ENCODE measurements around the gene MPRIP. TPM values are rescaled to one million over a fixed set of nuclear protein-coding genes. Genes with fewer than 3 reads are reported as not detected.

Gene MPRIP
- total RNA-seq, 2 experiments from 2014 or later = 210 to 239 TPM

DNA sequence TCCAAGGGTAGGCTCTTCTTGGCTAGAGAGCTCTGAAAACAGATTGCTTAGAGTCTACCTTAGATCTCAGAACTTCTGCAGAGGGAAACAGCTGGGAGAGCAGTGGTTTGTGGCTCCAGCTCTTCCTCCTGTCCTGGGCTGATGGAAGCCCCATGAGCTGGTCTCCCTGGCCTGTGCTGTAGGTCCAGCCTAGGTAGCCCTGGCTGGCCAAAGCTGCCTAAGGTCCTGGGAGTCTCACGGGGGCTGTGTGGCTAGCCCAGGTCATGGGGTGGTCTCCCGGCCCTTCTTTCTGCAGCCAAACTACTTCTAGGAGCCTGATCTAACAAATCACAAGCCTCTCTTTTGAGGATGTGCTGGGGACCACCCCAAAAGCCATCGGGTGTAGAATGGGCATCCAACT lies 75.7 kb downstream of the MPRIP start:
- DNase-seq (no peak), ATAC-seq (ENCODE audit: low read depth) (no peak)
- no peaks in the 10 kb centered on the region for H3K27me3 Mint-ChIP-seq
- peaks cover 3% of the 10 kb centered on the region for H3K36me3 Mint-ChIP-seq
- peak overlapping the region; percentile 89 for H3K27ac Mint-ChIP-seq
- H3K4me3 Mint-ChIP-seq = no peak overlapping the region
- H3K4me1 Mint-ChIP-seq = peaks cover 55% of the 10 kb centered on the region
- H3K9me3 Mint-ChIP-seq = no peaks in the 10 kb centered on the region
- POLR2A ChIA-PET = interaction anchor here (0.8 kb wide), 1 partner anchor 77 kb away, joined by 3 read pairs; no protein-coding TSS in a partner anchor

- Mint-ChIP-seq H3K9me3 (no peaks in the 10 kb centered on the region), H3K27ac (peak overlapping the region; percentile 89), H3K4me3 (no peak overlapping the region), H3K36me3 (peaks cover 3% of the 10 kb centered on the region), H3K27me3 (no peaks in the 10 kb centered on the region), H3K4me1 (peaks cover 57% of the 10 kb centered on the region)
- no peak for DNase-seq
- ATAC-seq (ENCODE audit: low read depth) = no peak
- POLR2A ChIA-PET = no interaction called here
These were observed 76.1 kb downstream of the MPRIP start for GRCh38 chr17:17118399-17118798.

DNA sequence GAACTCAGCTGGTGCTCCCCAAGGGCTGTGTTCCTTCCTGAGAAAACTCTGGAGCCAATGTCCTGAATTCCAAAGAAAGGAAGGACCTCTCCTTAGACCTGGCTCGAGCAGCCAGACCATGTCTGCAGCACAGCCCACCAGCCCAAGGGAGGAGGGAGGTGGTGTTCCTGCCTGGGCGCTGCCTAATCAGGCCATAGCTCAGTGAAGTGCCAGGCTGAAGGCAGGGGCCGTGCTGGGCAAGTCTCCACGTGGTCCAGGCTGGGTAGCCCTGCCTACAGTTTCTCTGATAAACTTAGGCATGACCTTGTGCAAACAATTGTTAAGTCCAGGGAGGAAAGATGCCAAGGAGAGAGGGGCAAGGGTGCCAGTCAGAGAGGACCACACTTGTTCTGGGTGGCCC lies 76.8 kb downstream of the MPRIP start:
- ATAC-seq (ENCODE audit: low read depth) (peak; percentile 5), DNase-seq (no peak)
- H3K9me3 Mint-ChIP-seq = no peaks in the 10 kb centered on the region
- no peaks in the 10 kb centered on the region for H3K27me3 Mint-ChIP-seq
- H3K4me3 Mint-ChIP-seq = peak overlapping the region; percentile 61
- H3K36me3 Mint-ChIP-seq = peaks cover 3% of the 10 kb centered on the region
- peak overlapping the region; percentile 89 for H3K27ac Mint-ChIP-seq
- H3K4me1 Mint-ChIP-seq = peaks cover 59% of the 10 kb centered on the region
- POLR2A ChIA-PET = interaction anchor here (0.5 to 1.5 kb wide), 4 partner anchors 10 to 185 kb away, joined by 3 to 4 read pairs (median 3); no protein-coding TSS in a partner anchor

DNA sequence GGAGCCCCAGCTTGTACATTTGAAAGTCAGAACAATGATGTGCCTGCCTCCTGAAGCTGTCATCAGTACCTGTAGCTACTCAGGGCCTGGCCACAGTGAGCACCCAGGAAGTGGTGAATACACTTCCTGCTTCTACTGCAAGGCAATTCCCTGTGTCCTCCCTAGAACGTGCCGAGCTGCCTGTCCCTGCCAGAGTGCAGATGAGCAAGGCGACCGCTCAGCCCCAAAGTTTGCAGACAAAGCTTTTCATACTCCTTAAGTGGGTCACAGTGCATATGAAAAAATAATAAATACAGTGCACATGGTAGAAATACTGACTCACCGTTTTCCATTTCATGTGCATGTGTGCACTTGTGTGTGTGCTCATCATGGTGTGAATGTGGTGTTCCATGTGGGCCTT lies 77.3 kb downstream of the MPRIP start:
- peak; percentile 88 for ATAC-seq (ENCODE audit: low read depth)
- peak overlapping the region; percentile 61 for H3K4me3 Mint-ChIP-seq

GRCh38 chr17:17120294-17120693 lies 78.0 kb downstream of the MPRIP start:
- H3K4me3 Mint-ChIP-seq = no peak overlapping the region
- POLR2A ChIA-PET = interaction anchor here (0.9 to 1.5 kb wide), 4 partner anchors 9 to 184 kb away, joined by 3 read pairs; partner anchors contain the start of gene FLCN
- H3K27me3 Mint-ChIP-seq = no peaks in the 10 kb centered on the region
- DNase-seq = no peak
- peak overlapping the region; percentile 89 for H3K27ac Mint-ChIP-seq
- peaks cover 3% of the 10 kb centered on the region for H3K36me3 Mint-ChIP-seq
- peaks cover 60% of the 10 kb centered on the region for H3K4me1 Mint-ChIP-seq
- no peaks in the 10 kb centered on the region for H3K9me3 Mint-ChIP-seq
- no peak for ATAC-seq (ENCODE audit: low read depth)

More for the DNA sequence above, 77.3 kb downstream of the MPRIP start:
- Mint-ChIP-seq H3K4me1 (peaks cover 60% of the 10 kb centered on the region), H3K27me3 (no peaks in the 10 kb centered on the region), H3K9me3 (no peaks in the 10 kb centered on the region), H3K27ac (peak overlapping the region; percentile 89), H3K36me3 (peaks cover 3% of the 10 kb centered on the region)
- POLR2A ChIA-PET = interaction anchor here (0.6 to 1.5 kb wide), 4 partner anchors 10 to 185 kb away, joined by 3 read pairs; partner anchors contain the start of gene FLCN
- DNase-seq = peak; percentile 64

GRCh38 chr17:17120701-17121100 lies 78.4 kb downstream of the MPRIP start:
- H3K36me3 Mint-ChIP-seq = peaks cover 3% of the 10 kb centered on the region
- peak overlapping the region; percentile 89 for H3K27ac Mint-ChIP-seq
- POLR2A ChIA-PET = interaction anchor here (1.1 kb wide), 1 partner anchor 78 kb away, joined by 3 read pairs; no protein-coding TSS in a partner anchor
- no peaks in the 10 kb centered on the region for H3K27me3 Mint-ChIP-seq
- peaks cover 60% of the 10 kb centered on the region for H3K4me1 Mint-ChIP-seq
- DNase-seq (no peak), ATAC-seq (ENCODE audit: low read depth) (no peak)
- H3K9me3 Mint-ChIP-seq = no peaks in the 10 kb centered on the region
- no peak overlapping the region for H3K4me3 Mint-ChIP-seq

- no peaks in the 10 kb centered on the region for H3K9me3 Mint-ChIP-seq
- no peaks in the 10 kb centered on the region for H3K27me3 Mint-ChIP-seq
- no peak overlapping the region for H3K4me3 Mint-ChIP-seq
- no peak overlapping the region for H3K27ac Mint-ChIP-seq
- peaks cover 64% of the 10 kb centered on the region for H3K4me1 Mint-ChIP-seq
- POLR2A ChIA-PET = interaction anchor here (1.1 kb wide), 1 partner anchor 78 kb away, joined by 3 read pairs; no protein-coding TSS in a partner anchor
- H3K36me3 Mint-ChIP-seq = peaks cover 3% of the 10 kb centered on the region
- no peak for DNase-seq
- no peak for ATAC-seq (ENCODE audit: low read depth)
These were observed 78.9 kb downstream of the MPRIP start for GRCh38 chr17:17121162-17121561.

GRCh38 chr17:17122781-17123483 lies 80.7 kb downstream of the MPRIP start:
- no peak overlapping the region for H3K27ac Mint-ChIP-seq
- peaks cover 65% of the 10 kb centered on the region for H3K4me1 Mint-ChIP-seq
- POLR2A ChIA-PET = no interaction called here
- no peak for DNase-seq
- H3K9me3 Mint-ChIP-seq = no peaks in the 10 kb centered on the region
- H3K36me3 Mint-ChIP-seq = peaks cover 3% of the 10 kb centered on the region
- no peak overlapping the region for H3K4me3 Mint-ChIP-seq
- H3K27me3 Mint-ChIP-seq = no peaks in the 10 kb centered on the region
- no peak for ATAC-seq (ENCODE audit: low read depth)

- Mint-ChIP-seq H3K4me3 (no peak overlapping the region), H3K9me3 (no peaks in the 10 kb centered on the region), H3K27ac (peak overlapping the region; percentile 35), H3K36me3 (peaks cover 1% of the 10 kb centered on the region), H3K27me3 (no peaks in the 10 kb centered on the region), H3K4me1 (peaks cover 57% of the 10 kb centered on the region)
- ATAC-seq (ENCODE audit: low read depth) = no peak
- no peak for DNase-seq
- POLR2A ChIA-PET = no interaction called here
These were observed 82.1 kb downstream of the MPRIP start for GRCh38 chr17:17124341-17124740.

DNA sequence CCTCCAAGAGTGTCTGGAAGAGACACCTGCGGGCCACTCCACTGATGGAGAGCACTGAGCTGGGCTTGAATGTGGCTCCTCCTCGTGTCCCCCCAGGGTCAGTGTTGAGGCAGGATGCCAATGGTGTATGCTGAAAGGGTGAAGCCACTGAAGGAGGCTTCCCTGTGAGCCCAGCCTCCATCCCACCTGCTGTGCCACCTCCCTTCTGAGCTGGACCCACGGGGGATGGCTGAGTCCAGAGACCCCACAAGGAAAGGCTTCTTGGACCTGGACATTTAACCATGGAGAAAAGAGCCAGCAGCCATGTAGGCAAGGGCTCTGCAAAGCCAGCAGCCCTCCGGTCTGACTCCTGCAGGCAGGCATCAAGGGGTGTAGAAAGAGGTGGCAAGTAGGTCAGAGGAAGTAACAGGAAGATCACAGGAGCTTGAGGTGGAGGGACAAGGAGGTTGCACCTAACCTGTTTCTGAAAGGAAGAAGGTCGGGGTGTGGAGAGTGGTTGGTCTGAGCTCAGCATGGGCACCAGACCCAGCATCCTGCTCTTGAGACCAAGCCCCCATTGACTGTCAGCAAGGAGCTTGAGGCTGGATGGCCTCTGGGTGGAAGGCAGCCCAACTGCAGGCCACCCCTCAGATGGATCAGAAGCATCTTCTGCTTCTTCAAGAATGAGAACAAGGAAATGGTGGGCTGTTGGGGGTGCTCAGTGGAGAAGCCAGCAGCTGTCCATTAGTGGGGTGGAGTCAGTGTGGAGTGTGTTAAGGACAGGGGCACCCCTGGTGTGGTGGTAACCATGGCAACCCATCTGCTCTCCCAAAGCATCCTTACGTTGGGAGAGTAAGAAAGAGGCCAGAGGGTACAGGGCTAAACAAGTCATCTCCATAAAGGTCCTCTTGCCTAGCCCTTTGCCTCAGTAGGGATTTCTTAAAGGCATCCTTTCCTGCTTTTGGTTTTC lies 83.2 kb downstream of the MPRIP start:
- peaks cover 48% of the 10 kb centered on the region for H3K4me1 Mint-ChIP-seq
- DNase-seq = peak; percentile 54
- POLR2A ChIA-PET = interaction anchor here (1.3 to 1.6 kb wide), 2 partner anchors 57 to 112 kb away, joined by 4 read pairs; partner anchors contain the start of gene FLCN
- H3K27me3 Mint-ChIP-seq = no peaks in the 10 kb centered on the region
- ATAC-seq (ENCODE audit: low read depth) = peak; percentile 71
- H3K4me3 Mint-ChIP-seq = peak overlapping the region; percentile 72
- peaks cover 1% of the 10 kb centered on the region for H3K36me3 Mint-ChIP-seq
- H3K9me3 Mint-ChIP-seq = no peaks in the 10 kb centered on the region
- H3K27ac Mint-ChIP-seq = peak overlapping the region; percentile 89

DNA sequence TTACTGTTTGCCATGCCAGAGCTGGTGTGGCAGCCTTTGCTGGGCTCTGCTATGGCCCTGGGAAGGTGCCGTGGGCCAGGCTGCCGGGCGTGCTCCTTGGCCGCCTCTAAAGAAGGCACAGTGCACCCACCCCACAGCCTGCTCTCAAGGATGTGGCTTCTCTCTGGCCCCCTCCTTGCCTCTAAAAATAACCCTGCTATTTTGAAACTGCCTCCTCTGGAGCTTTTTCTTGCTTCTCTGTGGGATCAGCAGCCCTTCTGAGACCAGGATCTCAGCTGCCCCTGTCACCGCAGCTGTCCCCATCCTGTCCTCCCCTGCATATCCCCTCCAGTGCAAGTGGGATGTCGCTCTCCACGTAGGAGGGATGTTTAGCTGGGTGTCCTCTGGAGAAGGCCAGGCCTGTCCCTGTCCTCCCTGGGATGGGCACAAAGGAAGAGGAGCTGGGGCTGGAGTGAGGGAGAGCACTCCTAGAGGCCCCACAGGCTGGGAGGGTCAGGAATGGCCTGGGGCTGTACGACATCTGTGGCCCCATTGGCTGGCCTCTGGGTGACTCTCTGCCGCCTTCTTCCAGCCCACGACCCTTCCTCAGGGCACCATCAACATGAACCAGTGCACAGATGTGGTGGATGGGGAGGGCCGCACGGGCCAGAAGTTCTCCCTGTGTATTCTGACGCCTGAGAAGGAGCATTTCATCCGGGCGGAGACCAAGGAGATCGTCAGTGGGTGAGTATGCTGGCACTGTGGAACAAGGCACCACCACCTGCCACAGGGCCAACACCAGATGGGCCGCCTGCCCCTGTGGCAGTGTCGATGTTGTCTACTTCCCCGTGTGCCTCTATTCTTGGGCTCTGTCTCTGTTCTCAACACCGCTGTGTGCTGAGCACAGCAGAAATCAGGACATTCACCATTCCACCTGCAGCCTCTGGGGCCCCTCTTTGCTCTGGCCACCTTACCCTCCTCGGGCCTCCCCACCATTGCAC lies 84.2 kb downstream of the MPRIP start:
- Mint-ChIP-seq H3K4me3 (peak overlapping the region; percentile 72), H3K36me3 (no peaks in the 10 kb centered on the region), H3K4me1 (peaks cover 43% of the 10 kb centered on the region), H3K27me3 (no peaks in the 10 kb centered on the region), H3K9me3 (no peaks in the 10 kb centered on the region), H3K27ac (peak overlapping the region; percentile 89)
- peak; percentile 72 for ATAC-seq (ENCODE audit: low read depth)
- peak; percentile 52 for DNase-seq
- POLR2A ChIA-PET = interaction anchor here (1.3 to 1.6 kb wide), 2 partner anchors 56 to 111 kb away, joined by 4 read pairs; partner anchors contain the start of gene FLCN

DNA sequence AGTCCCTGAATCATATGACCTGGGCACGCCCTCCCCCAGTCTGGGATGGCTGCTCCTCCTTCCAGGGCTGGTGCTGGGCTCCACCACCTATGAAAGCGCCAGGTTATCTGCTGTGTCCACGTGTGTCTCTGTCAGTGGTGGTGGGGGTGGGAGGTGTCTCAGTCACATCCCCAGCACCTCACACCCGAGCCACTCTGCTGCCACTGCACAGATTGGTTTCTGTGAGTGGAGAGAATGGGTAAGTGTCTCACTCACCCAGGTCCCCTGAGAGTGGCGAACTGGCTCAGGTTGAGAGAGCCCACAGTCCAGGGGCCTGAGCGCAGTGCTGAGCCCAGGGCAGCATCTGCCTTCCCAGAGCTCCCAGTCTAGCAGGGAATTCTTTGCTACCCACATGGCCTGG lies 84.9 kb downstream of the MPRIP start:
- DNase-seq (no peak), ATAC-seq (ENCODE audit: low read depth) (no peak)
- no peaks in the 10 kb centered on the region for H3K9me3 Mint-ChIP-seq
- peak overlapping the region; percentile 89 for H3K27ac Mint-ChIP-seq
- POLR2A ChIA-PET = no interaction called here
- no peaks in the 10 kb centered on the region for H3K36me3 Mint-ChIP-seq
- H3K27me3 Mint-ChIP-seq = no peaks in the 10 kb centered on the region
- H3K4me1 Mint-ChIP-seq = peaks cover 38% of the 10 kb centered on the region
- peak overlapping the region; percentile 72 for H3K4me3 Mint-ChIP-seq
